Dedifferentiated amniotic fluid mesenchymal stem cell (primary cell): ENCODE data around the gene MILR1.

Experiments
- DNase-seq: peaks from one replicate; pipeline ENCODE4 v3.0.0-alpha.2; 2016; ENCODE audit errors: extremely low spot score

Gene MILR1

DNA sequence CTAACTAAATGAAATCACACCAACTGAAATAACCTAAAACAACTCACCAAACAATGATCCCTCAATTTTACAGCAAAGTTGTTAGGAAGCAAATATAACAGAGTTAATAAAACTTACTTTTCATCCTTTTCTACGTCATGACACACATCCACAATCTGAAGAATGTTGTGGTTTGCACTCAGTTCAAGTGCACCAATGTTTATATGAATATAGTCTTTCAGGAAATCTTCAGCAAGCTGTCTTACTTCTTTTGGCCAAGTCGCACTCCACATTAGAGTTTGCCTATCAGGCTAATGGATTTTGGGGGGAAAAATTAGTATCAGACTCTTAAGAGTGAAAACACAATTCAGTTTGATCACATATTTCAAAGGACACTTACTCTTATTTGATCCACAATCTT, 53.9 kb downstream of the MILR1 start:
- no peak for DNase-seq

DNA sequence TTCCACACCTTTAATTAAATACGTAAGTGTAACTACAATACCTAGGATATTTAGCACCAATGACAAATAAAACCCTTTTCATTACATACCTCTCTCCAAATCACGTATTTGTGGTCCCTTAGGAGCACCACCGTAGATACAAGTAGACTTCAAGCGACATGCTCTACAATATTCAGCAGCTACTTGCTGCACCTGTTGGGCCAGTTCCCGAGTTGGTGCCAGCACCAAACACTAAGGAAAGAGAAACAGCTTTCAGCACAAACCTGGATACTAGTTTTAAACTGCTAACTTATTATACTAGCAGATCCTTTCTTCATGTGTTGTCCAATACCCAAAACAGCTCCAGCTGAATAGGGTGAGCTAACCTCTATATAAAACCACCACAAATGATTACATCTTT, 54.4 kb downstream of the MILR1 start:
- DNase-seq: no peak

DNA sequence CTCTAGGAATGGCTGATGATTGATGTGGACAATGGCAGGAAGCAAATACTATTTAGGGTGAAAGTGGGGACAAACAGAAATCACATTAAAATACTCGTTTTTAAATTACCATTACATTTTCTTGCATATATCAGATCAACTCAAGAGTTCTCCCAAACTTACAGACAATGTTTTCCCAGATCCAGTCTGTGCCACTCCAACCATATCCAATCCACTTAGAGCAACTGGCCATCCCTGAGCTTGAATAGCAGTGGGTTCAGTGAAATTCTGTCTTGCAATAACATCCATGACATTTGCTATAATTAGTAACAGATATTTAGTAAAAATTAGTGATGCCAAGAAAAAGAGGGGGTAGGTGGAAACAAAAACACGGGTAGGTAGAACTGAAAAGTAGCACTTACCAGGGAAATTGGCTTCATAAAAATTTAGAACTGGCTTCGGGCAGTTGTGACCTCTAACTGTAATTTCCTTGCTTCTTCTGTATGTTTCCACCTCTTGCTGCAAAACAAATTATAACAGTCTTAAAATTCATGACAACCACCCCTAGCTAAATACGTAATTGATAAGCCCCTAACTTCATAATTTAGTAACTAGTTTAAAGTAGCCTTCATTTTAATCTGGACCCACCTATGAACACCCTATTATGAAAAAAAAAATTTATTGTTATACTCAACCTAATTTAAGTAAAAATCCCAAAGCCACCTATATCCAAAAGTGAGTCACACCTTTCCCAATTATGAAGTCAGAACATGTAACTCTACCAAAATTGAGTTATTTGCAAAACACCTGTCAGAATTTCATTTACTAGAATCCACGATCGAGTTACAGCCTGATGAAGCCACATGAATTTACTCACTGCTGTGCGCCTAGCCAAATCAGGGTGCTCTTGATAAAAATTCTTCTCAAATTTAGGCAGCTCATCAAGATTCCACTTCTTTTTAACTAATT, 55.2 kb downstream of the MILR1 start:
- DNase-seq: no peak

DNA sequence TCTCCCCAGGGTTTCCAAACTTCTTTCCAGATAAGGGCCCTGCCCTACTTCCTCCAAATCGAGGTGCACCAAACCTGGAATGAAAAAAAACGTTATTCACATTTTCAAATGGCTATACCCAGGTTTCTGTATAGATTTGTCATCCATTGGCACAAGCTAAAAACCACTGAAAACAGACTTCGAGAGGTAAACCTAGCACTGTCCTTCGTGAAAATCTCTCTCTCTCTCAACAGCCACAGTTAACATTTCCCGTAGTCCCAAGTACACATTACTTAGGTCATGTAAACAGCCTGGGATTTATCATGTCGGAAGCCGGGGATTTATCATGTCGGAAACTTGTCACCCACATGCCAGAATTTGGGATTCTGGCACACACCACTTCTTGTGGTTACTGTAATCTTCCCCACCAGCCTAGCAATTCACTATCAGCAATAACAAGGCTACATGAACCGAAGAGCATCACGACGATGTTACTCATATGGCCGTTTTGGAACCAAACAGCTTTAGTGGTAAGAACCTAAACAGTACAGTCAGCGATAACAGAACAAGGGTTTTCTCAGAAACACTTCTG, 55.9 kb downstream of the MILR1 start:
- no peak for DNase-seq

DNA sequence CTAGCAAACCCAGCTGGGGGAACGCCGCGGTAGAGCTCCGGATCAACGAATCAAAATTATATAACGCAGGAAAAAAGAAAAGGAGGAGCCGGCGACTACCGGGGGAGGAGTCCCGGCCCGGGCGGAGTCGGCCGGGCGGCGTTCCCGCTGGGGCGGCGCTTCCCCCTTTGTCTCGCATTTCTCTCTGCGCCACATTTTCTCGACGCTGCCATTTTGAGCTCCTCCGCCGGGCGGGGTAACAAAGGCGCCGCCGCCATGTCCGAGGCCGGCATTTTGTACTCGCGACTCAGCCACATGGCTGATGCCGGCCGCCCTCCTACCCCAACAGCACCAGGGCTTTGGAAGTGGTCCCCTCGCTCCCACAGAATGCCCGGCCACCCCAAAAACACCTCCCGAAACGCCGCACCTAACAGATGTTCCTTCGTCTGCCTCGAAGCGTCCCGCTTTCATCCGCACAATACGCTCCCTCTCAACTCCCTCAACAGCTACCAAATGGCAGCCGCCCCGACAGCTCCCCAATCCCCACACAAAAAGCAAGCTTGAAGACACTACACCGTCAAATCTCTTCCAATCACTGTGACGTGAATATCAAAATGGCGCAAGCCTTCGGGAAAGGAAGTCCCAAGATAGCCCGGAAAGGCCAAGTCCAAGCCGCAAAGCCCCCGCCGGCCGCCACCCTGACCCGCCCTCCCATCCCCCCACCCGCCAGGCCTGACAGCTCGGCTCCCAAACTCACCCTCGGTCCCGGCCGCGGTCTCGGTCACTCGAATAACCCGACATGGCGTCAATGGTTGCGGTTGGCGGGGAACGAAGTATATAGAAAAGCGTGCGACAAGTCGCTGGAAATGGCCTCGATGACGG, 56.7 kb downstream of the MILR1 start:
- DNase-seq: peak; percentile 81

DNA sequence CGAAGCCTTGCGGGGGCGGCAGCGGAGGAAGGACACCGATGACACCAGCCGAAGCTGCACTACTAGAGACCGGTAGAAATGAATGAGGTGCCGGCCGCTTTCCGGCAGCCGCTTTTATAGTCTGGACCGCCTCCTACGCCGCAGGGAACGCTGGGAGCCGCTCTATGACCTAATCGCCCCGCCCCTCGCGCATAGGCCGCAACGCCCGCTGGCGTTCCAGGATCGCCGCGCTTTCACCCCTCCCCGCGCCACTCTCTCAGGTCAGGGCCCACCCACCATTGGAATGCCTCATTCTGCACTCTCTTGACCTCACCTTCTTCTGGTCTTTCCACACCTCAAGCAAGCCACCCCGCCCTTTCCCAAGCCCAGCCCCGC, 57.3 kb downstream of the MILR1 start, which contains the start of gene DDX5:
Gene DDX5, minus strand, starts transcription at position 89 of the 375 bp plus-strand sequence. CDS start 170 bp downstream, outside the sequence.
- DNase-seq: peak; percentile 93

DNA sequence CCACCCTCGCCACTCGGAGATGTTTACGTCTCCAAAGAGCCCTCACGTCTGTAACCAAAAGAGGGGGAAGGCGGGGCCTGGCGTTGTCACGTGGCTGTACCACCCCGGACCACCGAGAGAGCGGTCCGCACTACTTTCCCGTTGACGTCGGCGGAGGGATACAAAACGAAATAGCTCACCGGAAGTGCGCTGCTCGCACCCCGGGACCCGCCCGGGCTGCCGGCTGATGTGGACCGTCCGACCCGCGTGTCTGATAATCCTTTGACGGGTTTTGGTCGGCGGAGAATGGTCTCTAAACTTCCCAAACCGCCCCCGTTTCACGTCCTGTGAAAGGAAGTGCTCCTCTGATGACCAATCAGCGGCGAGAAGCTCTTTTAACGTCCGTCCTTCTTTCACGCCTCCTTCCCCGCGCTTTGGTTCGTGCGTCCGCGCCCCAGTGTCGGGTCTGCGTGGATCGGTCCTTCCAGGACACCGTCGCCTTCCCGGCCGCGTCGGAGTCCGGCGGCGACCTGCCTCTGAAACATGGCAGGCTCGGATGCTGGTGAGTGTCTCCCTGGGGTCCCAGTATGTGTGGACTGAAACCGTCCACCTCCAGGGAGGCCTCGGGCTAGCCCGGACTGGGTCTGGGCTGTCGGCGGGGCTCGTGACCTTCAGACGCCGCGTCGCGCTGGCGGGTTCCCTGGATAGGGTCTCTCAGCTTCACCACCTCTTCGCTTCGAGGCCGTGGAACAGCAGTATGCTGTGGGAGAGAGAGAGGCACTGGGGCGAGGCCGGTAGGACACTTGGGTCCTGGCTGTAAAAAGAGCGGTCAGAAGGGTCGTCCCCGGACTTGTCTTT, 57.9 kb downstream of the MILR1 start, which contains the start of gene CEP95:
Gene CEP95, plus strand, starts transcription at position 402 of the 837 bp plus-strand sequence. Its CDS starts 121 bp downstream, at position 523.
- DNase-seq: peak; percentile 97

DNA sequence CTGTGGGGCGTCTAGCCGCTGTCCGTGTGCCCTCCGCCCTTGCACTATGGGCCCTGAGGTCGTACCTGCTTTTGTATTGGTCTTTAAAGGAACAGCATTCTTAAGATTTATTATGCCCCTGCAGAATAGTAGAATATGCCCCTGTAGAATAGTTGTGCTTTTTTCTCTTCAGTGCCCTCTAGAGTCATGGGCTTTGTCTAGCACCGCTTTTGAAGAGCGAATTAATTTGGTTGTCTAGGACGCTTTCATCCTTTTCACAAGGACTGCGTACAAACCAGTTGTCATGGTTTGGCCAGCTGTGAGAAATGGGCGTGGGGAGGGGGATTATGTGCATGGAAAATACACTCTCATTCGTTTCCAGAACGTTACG, 58.5 kb downstream of the MILR1 start:
- DNase-seq: peak; percentile 89

DNA sequence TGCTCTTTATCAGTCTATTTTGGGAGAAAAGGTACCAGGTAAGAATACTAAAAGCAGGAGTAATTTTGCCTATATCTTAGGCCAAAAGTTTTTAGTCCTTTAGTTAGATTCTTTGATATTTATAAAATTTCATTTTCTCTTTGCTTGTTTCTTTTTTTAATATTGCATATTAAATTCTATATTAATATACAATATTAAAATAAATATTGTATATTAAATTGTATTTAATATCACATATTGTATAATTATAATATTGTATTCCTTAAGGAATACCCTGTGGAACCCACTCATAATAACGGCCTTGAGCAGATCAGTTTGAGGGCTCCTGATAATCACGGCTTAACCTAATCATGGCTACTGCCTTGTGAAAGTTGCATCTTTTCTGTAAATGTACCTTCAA, 59.8 kb downstream of the MILR1 start:
- no peak for DNase-seq

DNA sequence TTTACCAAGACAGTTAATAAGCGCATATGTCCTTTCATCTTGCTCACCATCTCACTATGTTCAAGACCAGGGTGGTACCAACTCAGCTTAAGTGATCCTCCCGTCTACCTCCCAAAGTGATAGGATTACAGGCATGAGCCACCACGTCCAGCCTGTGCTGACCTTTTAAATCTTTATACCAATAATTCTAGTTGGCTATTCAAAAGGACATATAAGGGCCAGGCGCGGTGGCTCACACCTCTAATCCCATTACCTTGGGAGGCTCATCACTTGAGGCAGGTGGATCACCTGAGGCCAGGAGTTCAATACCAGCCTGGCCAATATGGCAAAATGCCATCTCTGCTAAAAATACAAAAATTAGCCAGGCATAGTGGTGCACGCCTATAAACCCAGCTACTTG, 60.3 kb downstream of the MILR1 start:
- DNase-seq: no peak

DNA sequence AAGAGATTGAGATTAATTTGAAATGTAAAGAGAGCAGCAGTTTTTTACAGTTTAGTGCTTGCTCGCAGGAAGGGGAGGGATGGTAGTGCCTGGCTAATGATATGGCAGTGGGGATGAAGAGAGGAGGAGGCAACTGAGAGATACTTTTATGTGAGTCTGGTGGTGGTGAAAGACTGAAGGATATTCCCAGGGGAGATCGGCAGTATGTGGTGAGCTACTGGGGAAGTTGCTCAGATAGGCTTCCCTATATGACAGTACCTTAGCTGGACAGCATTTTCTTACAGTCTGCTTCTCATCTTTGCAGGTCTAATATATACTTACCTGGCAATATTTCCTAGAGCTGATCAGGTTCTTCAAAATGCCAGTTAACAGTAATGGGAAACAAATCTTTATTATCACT, 66.5 kb downstream of the MILR1 start:
- no peak for DNase-seq

DNA sequence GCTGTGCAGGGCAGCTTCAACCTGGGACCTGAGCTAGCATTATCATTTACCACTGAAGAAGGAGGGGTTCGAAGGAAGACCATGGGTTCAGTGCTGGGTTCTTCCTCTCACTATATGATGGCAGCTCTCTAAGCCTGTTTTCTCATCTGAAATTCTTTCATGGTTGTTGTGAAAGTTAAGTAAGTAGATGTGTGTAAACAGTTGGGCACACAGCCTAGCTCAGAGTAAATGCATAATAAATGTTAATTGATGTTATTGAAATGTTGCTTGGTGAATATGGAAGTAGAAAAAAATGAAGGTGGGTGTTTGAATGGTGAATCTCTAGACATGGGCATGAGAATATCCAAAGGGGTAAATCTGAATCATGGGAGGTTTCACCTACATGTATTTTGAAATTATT, 66.9 kb downstream of the MILR1 start:
- no peak for DNase-seq
